HT1080 (cell line): ENCODE results near the gene GAA. TPM values are rescaled to one million over a fixed set of nuclear protein-coding genes. Genes with fewer than 3 reads are reported as not detected.

Experiments used
- DNase-seq: peaks from one replicate; pipeline ENCODE4 v3.0.0-alpha.2; 2015; ENCODE audit warnings: low read depth
- total RNA-seq: library from RNA; depleted of rRNA; stranded (reverse); fragments of >200 nt; shearing (Covaris generic); gene quantifications from 2 replicates; pipeline ENCODE4 v1.2.3, GENCODE V29; 2014

The GAA gene
- total RNA-seq, 1 experiment from 2014 or later, result 10.0 TPM

GRCh38 chr17:80102664-80103448, 1.5 kb downstream of the GAA start:
- no peak for DNase-seq

GRCh38 chr17:80103449-80104085, 2.2 kb downstream of the GAA start:
- DNase-seq, result no peak

- DNase-seq, result peak; percentile 52
Measured at GRCh38 chr17:80104321-80104955, 3.1 kb downstream of the GAA start.

GRCh38 chr17:80104956-80105375, 3.6 kb downstream of the GAA start:
- no peak for DNase-seq

DNA sequence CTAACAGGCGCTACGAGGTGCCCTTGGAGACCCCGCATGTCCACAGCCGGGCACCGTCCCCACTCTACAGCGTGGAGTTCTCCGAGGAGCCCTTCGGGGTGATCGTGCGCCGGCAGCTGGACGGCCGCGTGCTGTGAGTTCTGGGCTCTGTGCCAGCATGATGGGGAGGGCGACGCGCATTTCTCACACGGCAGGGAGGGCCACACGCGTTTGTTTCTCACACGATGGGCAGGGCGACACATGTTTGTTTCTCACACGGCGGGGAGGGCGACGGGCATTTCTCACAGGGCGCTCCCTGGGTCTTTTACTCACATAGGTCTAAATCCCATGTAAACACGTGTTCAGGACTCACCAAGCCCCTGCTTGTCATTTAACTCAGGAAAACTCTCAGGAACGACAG, 4.4 kb downstream of the GAA start:
- no peak for DNase-seq

DNA sequence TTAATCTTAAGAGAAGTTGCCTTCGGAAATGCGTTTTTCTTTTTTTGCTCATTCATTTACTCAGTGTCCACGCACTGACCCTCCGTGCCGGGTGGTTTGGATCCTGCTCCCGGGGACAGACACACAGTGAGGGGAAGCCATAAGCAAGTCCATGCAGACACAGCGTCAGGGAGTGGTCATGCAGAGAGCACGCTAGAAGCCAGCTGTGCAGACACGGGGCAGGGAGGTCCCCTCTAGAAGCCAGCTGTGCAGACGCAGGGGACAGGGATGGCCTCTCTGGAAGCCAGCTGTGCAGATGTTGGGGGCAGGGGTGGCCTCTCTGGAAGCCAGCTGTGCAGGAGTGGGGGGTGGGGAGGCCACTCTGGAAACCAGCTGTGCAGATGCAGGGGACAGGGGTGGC, 4.8 kb downstream of the GAA start:
- no peak for DNase-seq

- no peak for DNase-seq
Measured at GRCh38 chr17:80106751-80107150, 5.4 kb downstream of the GAA start.

GRCh38 chr17:80107231-80108021, 6.0 kb downstream of the GAA start:
- no peak for DNase-seq

DNA sequence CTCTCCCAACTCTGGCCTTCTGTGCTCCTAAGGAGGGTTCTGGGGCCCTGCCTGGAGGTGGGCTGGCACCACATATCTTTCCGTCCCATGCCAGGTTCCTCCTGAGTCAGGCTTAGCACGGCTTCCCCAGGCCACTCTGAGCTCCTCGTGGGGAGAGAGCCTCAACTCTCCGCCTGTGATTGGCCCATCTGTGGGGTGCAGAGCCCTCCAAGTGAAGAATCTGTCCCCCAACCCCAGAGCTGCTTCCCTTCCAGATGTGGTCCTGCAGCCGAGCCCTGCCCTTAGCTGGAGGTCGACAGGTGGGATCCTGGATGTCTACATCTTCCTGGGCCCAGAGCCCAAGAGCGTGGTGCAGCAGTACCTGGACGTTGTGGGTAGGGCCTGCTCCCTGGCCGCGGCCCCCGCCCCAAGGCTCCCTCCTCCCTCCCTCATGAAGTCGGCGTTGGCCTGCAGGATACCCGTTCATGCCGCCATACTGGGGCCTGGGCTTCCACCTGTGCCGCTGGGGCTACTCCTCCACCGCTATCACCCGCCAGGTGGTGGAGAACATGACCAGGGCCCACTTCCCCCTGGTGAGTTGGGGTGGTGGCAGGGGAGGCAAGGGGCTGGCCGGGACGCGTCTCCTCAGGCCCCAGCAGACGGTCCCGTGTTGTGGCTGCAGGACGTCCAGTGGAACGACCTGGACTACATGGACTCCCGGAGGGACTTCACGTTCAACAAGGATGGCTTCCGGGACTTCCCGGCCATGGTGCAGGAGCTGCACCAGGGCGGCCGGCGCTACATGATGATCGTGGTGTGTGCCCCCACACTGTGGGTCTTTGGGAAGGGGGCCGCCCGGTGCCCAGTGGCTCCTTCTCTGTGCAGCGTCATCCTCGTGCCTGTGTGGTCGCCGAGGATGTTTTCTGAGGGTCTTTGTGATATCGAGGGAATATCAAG, 6.9 kb downstream of the GAA start:
- DNase-seq, result no peak

DNA sequence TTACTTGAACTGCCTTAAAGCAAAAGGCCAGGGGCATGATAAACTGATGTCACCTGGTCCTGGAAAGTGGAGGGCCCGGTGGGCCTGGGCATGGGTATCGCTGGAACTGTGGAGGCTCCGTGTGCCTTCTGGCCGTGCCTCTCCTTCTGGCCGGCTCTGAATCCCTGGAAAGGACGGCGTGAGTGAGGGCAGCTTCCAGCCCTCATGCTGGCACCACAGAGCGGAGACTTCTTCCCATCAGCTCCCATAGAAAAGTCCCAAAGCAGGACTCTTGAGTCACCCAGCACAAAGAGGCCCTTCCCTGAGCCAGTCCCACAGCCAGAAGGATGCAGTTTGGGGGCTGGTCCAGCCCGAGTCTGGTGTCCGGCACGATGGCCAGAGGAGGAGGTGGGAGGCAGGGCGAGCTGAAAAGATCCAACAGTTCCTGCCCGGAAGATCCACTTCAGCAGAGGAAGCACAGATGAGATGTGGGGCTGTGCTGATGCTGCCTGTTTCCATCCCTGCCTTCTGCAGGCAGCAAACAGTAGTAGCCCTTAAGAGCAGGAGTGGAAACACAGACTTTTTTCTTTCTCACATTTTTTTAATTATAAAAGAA, 7.8 kb downstream of the GAA start:
- no peak for DNase-seq

DNA sequence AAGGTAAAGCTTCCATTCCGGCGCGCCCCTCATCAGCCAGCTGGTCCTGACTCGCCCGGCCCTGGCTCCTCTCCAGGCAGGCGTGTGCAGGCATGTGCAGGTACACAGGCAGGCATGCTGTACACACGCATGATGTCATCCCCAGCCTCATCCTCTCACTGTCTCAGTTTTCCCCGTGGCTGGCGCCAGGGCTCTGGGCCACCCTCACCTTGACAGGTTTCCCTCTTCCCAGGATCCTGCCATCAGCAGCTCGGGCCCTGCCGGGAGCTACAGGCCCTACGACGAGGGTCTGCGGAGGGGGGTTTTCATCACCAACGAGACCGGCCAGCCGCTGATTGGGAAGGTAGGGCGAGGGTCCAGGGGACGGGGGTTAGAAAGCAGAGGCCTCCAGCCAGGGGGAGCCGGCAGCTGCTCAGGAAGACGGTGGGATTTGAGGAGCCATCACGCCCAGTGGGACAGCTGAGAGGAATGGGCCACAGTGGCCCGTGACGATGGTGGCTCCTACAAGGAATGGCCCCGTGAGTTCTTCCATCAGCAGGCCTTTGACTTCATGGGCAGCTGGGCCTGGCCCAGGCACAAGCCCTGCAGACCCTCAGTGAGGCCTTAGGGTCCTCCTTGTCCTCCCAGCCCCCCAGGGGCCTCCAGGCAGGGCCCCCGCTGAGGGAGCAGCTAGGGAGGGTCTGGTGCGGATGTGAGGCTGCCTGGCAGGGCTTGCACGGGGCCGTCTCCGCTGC, 8.5 kb downstream of the GAA start:
- no peak for DNase-seq

DNA sequence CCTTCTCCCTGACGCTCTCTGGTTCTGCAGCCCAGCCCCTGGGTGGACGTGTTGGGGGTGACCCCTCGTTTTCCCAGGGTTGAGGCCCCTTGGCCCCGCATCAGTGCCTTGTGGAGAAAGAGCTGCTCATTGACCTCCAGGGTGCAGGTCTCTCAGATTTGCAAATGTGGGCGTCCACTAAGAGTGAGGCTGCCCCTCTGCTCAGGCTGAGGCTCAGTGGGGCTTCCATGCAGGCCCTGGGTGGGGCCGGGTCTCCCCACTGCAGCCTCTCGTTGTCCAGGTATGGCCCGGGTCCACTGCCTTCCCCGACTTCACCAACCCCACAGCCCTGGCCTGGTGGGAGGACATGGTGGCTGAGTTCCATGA, 9.0 kb downstream of the GAA start:
- DNase-seq, result no peak

DNA sequence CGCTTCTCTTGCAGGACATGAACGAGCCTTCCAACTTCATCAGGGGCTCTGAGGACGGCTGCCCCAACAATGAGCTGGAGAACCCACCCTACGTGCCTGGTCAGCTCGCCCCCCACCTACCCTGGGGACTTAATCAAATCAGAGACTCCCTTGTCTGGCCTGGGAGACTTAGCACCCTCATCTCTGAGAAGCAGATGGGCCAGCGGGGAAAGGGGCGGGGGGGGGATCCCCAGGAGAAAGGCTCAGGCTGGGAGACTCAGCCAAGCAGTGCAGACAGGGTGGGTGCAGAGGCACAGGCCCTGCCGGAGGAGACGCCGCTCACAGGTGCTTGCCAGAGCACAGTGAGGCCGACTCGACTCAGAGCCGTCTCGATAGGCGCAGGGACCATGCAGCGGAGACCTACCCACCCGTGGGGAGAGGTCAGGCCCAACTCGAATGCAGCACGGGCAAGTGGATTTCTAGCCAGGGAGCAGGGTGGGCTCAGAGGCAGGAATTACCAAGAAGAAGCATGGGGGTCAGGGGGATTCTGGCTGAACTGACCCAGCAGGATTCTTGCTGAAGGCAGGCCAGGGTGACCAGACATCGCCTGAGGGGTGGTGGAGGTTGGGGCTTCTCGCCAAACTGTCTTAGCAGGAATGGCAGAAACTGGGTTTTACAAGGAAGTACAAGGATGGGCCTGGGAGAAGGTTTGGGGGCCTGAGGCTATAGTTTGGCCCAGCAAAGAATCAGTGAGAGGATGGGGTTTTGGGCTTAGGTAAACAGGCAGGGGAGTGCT, 9.7 kb downstream of the GAA start:
- DNase-seq, result no peak

DNA sequence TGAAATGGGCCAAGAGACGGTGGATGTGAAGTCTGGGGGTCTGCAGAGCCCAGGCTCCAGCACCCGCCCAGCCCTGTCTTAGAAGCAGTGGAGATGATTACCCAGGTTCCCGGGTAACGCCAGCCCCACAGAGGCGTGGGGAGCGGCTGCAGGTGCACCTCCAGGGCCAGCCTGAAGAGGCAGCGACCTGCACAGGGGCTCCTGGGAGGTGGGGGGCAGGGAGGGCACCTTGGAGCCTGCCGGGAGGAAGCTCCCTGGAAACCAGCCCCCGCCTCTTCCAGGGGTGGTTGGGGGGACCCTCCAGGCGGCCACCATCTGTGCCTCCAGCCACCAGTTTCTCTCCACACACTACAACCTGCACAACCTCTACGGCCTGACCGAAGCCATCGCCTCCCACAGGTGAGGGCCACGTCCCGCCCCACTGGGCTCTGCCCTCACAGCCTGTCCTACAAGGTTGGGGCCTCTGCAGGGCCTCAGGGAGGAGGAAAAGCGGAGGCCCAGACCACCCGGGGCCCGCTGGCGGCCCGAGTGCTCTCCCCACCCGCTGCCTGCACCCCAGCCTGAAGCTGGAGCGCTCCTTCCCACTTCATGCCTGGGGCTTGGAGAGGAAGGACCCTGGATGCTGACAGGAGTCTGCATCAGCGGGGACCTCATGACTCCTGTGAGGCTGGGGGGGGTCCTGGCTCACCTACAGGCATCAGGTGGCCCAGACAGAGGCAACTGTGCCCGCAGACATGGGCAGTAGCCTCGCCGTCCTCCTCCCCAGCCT, 10.5 kb downstream of the GAA start:
- DNase-seq, result no peak

DNA sequence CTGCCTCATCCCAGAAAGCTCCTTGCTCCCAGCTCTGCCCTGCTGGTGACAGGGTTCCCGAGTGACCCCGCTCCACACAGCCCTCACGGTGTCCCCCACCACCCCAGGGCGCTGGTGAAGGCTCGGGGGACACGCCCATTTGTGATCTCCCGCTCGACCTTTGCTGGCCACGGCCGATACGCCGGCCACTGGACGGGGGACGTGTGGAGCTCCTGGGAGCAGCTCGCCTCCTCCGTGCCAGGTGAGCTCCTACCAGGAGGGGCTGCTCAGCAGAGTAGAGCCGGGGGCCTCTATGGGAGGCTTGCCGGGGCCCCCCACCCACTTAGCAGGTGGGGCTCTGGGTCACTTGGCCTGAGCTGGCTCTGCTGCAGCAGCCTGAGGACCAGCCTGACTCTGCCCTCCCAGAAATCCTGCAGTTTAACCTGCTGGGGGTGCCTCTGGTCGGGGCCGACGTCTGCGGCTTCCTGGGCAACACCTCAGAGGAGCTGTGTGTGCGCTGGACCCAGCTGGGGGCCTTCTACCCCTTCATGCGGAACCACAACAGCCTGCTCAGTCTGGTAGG, 11.2 kb downstream of the GAA start:
- no peak for DNase-seq

- no peak for DNase-seq
Measured at GRCh38 chr17:80113033-80113484, 11.7 kb downstream of the GAA start.

- DNase-seq, result no peak
Measured at GRCh38 chr17:80114758-80115157, 13.4 kb downstream of the GAA start.

- no peak for DNase-seq
Measured at GRCh38 chr17:80115159-80115558, 13.8 kb downstream of the GAA start.
